K562 (cell line): Measurements from ENCODE around the gene LPIN1. TPM values are rescaled to one million over a fixed set of nuclear protein-coding genes. Genes with fewer than 3 reads are reported as not detected.

Experiments used
- ATAC-seq: fragments of 200-7000 bp; cut with Tn5 transposase; 3 replicates; pipeline ENCODE4 v1.9.1; 2020; ENCODE audit warnings: moderate library complexity
- BruUV-seq: library from RNA; stranded (reverse); fragments of 400-500 nt; replicated peaks from 2 replicates; lab custom pipeline; 2021; lab: Mats Ljungman, UMichigan
- CTCF ChIA-PET: fragments of 300-600 bp; formaldehyde crosslinking; extraction: SDS; loops from one replicate; lab custom pipeline; 2021; ENCODE audit warnings: low intra/inter-chr PET ratio; lab: Yijun Ruan, JAX
- POLR2A ChIA-PET: fragments of 300-600, 350-650 bp; sonication (Branson Sonifier 250); formaldehyde crosslinking; extraction: SDS; loops from one replicate; lab custom pipeline; 2021; ENCODE audit warnings: antibody characterized with exemption, inconsistent platforms; lab: Yijun Ruan, JAX
- DNase-seq, 4 experiments: peaks; one replicate each; pipeline versions ENCODE4 v3.0.0 to v3.0.0-alpha.2; 2011 to 2018; ENCODE audit warnings: low spot score in 3 of 4, mixed read lengths in 3 of 4; ENCODE audit errors: extremely low read depth in 1 of 4
- FAIRE-seq: peaks from 2 replicates; lab custom pipeline; 2011; peaks lifted over from hg19 to GRCh38; lab: Jason Lieb, UNC
- H2AFZ ChIP-seq: 2 replicates; pipeline ENCODE4 v1.6.0; 2011; ENCODE audit warnings: low read depth, low read length, control low read depth, inconsistent platforms
- H3K27ac ChIP-seq: fragments of 200-600 bp; 3 replicates; pipeline ENCODE4 v1.8.0; 2011; ENCODE audit warnings: low read depth, mild to moderate bottlenecking, control low read depth, inconsistent platforms, low read length, moderate library complexity, mixed read lengths; ENCODE audit errors: extremely low read depth
- H3K27me3 ChIP-seq, 2 experiments: fragments of 300-600 bp in 1 of 2; 2 replicates in 1 of 2; 3 replicates in 1 of 2; pipeline versions ENCODE4 v1.6.0 to v1.8.0; 2011; ENCODE audit warnings: inconsistent platforms in 2 of 2, low read length in 2 of 2, mild to moderate bottlenecking in 1 of 2, mixed read lengths in 1 of 2, moderate library complexity in 1 of 2; ENCODE audit not compliant: control insufficient read depth in 2 of 2, insufficient read depth in 2 of 2
- H3K36me3 ChIP-seq: fragments of 300-600 bp; 3 replicates; pipeline ENCODE4 v1.8.0; 2011; ENCODE audit warnings: mild to moderate bottlenecking, low read length, inconsistent platforms; ENCODE audit not compliant: control insufficient read depth, insufficient read depth
- H3K4me1 ChIP-seq, 2 experiments: fragments of 200-600 bp in 1 of 2; replicated peaks in 1 of 2; 2 replicates in 1 of 2; 3 replicates in 1 of 2; pipeline versions ENCODE4 v1.5.1 to v1.8.0; 2011; ENCODE audit warnings: inconsistent platforms in 2 of 2, low read length in 2 of 2, mild to moderate bottlenecking in 1 of 2, mixed read lengths in 1 of 2, moderate library complexity in 1 of 2; ENCODE audit not compliant: control insufficient read depth in 2 of 2, insufficient read depth in 2 of 2
- H3K4me2 ChIP-seq: 2 replicates; pipeline ENCODE4 v1.6.1; 2011; ENCODE audit warnings: low read length, control low read depth, inconsistent platforms, mixed read lengths; ENCODE audit not compliant: insufficient read depth
- H3K4me3 ChIP-seq: fragments of 200-600 bp; sonication (generic), shearing (Covaris generic); 2 replicates; pipeline ENCODE4 v1.5.1; 2016; ENCODE audit warnings: control low read depth, inconsistent platforms
- H3K79me2 ChIP-seq: fragments of 200-600 bp; 3 replicates; pipeline ENCODE4 v1.8.0; 2011; ENCODE audit warnings: low read length, inconsistent platforms; ENCODE audit not compliant: control insufficient read depth, insufficient read depth
- H3K9ac ChIP-seq, 2 experiments: 2 replicates each; pipeline versions ENCODE4 v1.6.0 to v1.6.1; 2011; ENCODE audit warnings: low read depth in 2 of 2, low read length in 2 of 2, control low read depth in 1 of 2, inconsistent platforms in 1 of 2, mild to moderate bottlenecking in 1 of 2, mixed read lengths in 1 of 2; ENCODE audit not compliant: insufficient read depth in 1 of 2
- H3K9me1 ChIP-seq: one replicate; pipeline ENCODE4 v1.6.0; 2011; ENCODE audit warnings: inconsistent platforms, mild to moderate bottlenecking, low read length, moderate library complexity; ENCODE audit not compliant: control insufficient read depth, insufficient read depth
- H3K9me3 ChIP-seq: replicated peaks from 2 replicates; pipeline ENCODE4 v1.5.1; 2011; ENCODE audit warnings: low read depth, low read length, inconsistent platforms; ENCODE audit not compliant: control insufficient read depth, insufficient read depth
- H4K20me1 ChIP-seq: replicated peaks from 2 replicates; pipeline ENCODE4 v1.6.1; 2011; ENCODE audit warnings: low read length, inconsistent platforms, mixed read lengths; ENCODE audit not compliant: control insufficient read depth, insufficient read depth
- ARID1B ChIP-seq: fragments of 450-650 bp; IDR thresholded peaks from 2 replicates; pipeline ENCODE4 v1.6.1; 2016; ENCODE audit warnings: antibody characterized with exemption, mild to moderate bottlenecking, inconsistent platforms
- BACH1 ChIP-seq: fragments of 200-800 bp; sonication (Bioruptor generic); IDR thresholded peaks from 2 replicates; pipeline ENCODE4 v1.6.1; 2016; ENCODE audit warnings: missing genetic modification characterization, missing compliant biosample characterization
- E2F6 ChIP-seq, 2 experiments: IDR thresholded peaks; 2 replicates each; pipeline ENCODE4 v1.6.1; 2011; ENCODE audit warnings: borderline replicate concordance in 1 of 2, control low read depth in 1 of 2, low read depth in 1 of 2, low read length in 1 of 2, mild to moderate bottlenecking in 1 of 2, mixed read lengths in 1 of 2, moderate library complexity in 1 of 2; ENCODE audit not compliant: insufficient read depth in 1 of 2, insufficient read length in 1 of 2, poor library complexity in 1 of 2, severe bottlenecking in 1 of 2; ENCODE audit errors: extremely low read depth in 1 of 2
- ELF1 ChIP-seq: fragments of 200-800 bp; sonication (Bioruptor generic); IDR thresholded peaks from 2 replicates; pipeline ENCODE4 v1.6.1; 2016; ENCODE audit warnings: missing genetic modification characterization, missing compliant biosample characterization
- ELF2 ChIP-seq: fragments of 250-450 bp; sonication (Bioruptor Pico); IDR thresholded peaks from 2 replicates; pipeline ENCODE4 v1.5.0; 2021; ENCODE audit warnings: mild to moderate bottlenecking
- ETV1 ChIP-seq: fragments of 450-650 bp; conservative IDR thresholded peaks from 2 replicates; pipeline ENCODE4 v1.6.1; 2016; ENCODE audit warnings: missing genetic modification characterization, control low read depth, low read depth, missing compliant biosample characterization
- FOXM1 ChIP-seq, 2 experiments: fragments of 450-650 bp in 1 of 2; sonication (generic) in 1 of 2; formaldehyde crosslinking in 1 of 2; IDR thresholded peaks; 2 replicates each; pipeline versions ENCODE4 v1.6.1 to v1.9.0; 2017 to 2022; ENCODE audit warnings: low read depth in 2 of 2, mild to moderate bottlenecking in 2 of 2, missing genetic modification reagents in 1 of 2, moderate library complexity in 1 of 2
- GABPA ChIP-seq: fragments of 200-800 bp; sonication (Bioruptor generic); conservative IDR thresholded peaks from 2 replicates; pipeline ENCODE4 v1.6.1; 2016; ENCODE audit warnings: low read depth, missing genetic modification characterization, missing compliant biosample characterization
- HEY1 ChIP-seq: fragments of 250-450 bp; sonication (Bioruptor Pico); IDR thresholded peaks from 2 replicates; pipeline ENCODE4 v1.5.0; 2020; ENCODE audit warnings: mild to moderate bottlenecking, moderate library complexity, borderline replicate concordance
- KLF6 ChIP-seq: fragments of 250-450 bp; sonication (Bioruptor Pico); IDR thresholded peaks from 2 replicates; pipeline ENCODE4 v1.4.0; 2020; ENCODE audit warnings: mild to moderate bottlenecking, moderate library complexity, borderline replicate concordance
- L3MBTL2 ChIP-seq: fragments of 450-650 bp; IDR thresholded peaks from 2 replicates; pipeline ENCODE4 v1.6.1; 2016; ENCODE audit warnings: mild to moderate bottlenecking, moderate library complexity
- MYBL2 ChIP-seq, 2 experiments: fragments of 450-650 bp in 1 of 2; sonication (generic) in 1 of 2; formaldehyde crosslinking in 1 of 2; IDR thresholded peaks; 2 replicates each; pipeline versions ENCODE4 v1.6.1 to v1.8.1; 2017 to 2022; ENCODE audit warnings: borderline replicate concordance in 1 of 2, inconsistent platforms in 1 of 2, low read depth in 1 of 2, mild to moderate bottlenecking in 1 of 2, missing genetic modification reagents in 1 of 2, moderate library complexity in 1 of 2
- POU5F1 ChIP-seq: fragments of 150-350 bp; IDR thresholded peaks from 2 replicates; pipeline ENCODE4 v1.6.1; 2014; ENCODE audit warnings: borderline replicate concordance, low read length, low read depth, mild to moderate bottlenecking; ENCODE audit not compliant: partially characterized antibody
- RCOR1 ChIP-seq, 2 experiments: IDR thresholded peaks; 2 replicates each; pipeline ENCODE4 v1.6.1; 2012; ENCODE audit warnings: low read depth in 2 of 2, low read length in 2 of 2, borderline replicate concordance in 1 of 2, improper control_type of control experiment in 1 of 2
- SPI1 ChIP-seq: IDR thresholded peaks from 2 replicates; pipeline ENCODE4 v1.6.1; 2011; ENCODE audit warnings: low read depth, low read length, control low read depth, borderline replicate concordance
- YY1 ChIP-seq, 3 experiments: IDR thresholded peaks; 2 replicates each; pipeline ENCODE4 v1.6.1; 2011; ENCODE audit warnings: low read length in 2 of 3, mild to moderate bottlenecking in 2 of 3, moderate library complexity in 2 of 3, borderline replicate concordance in 1 of 3, control low read depth in 1 of 3, low read depth in 1 of 3; ENCODE audit not compliant: insufficient read depth in 3 of 3, insufficient replicate concordance in 2 of 3, control insufficient read depth in 1 of 3, insufficient read length in 1 of 3; ENCODE audit errors: extremely low read depth in 1 of 3
- ZFP36 ChIP-seq: fragments of 150-350 bp; IDR thresholded peaks from 2 replicates; pipeline ENCODE4 v1.6.1; 2018; ENCODE audit warnings: low read length, low read depth; ENCODE audit not compliant: partially characterized antibody
- ZNF583 ChIP-seq: fragments of 250-450 bp; sonication (Bioruptor Pico); IDR thresholded peaks from 2 replicates; pipeline ENCODE4 v1.4.0; 2020
- ZNF766 ChIP-seq: fragments of 200-800 bp; sonication (Bioruptor generic); conservative IDR thresholded peaks from 2 replicates; pipeline ENCODE4 v1.6.1; 2016; ENCODE audit warnings: missing genetic modification characterization, missing compliant biosample characterization
- ZSCAN32 ChIP-seq: fragments of 450-650 bp; formaldehyde crosslinking; IDR thresholded peaks from 2 replicates; pipeline ENCODE4 v1.4.0; 2020; ENCODE audit warnings: mild to moderate bottlenecking, moderate library complexity
- WGBS: fragments of 100-300 bp; shearing (Covaris generic); methylation state at CpG from one replicate; pipeline ENCODE4 v1.1.6; 2016; ENCODE audit warnings: low coverage, mixed read lengths; ENCODE audit not compliant: insufficient coverage; ENCODE audit errors: missing lambda C conversion rate; 5-methylcytosine and 5-hydroxymethylcytosine counted together
- in situ Hi-C: fragments of 300-500 bp; cut with MboI; formaldehyde crosslinking; loops from 4 replicates; pipeline ENCODE4 v1.15.0; 2018; ENCODE audit warnings: inconsistent platforms, mixed read lengths
- intact Hi-C: fragments of 100-400 bp; cut with micrococcal nuclease; formaldehyde crosslinking; loops from 2 replicates; pipeline ENCODE4 v1.14.2; 2022
- polyA plus RNA-seq, 8 experiments: library from polyadenylated mRNA; depleted of rRNA in 4 of 8; stranded (reverse) in 5 of 8; unstranded in 3 of 8; fragments of >200 nt; fragmentation: Nextera tagmentation in 2 of 8; fragmentation: Illumina TruSeq in 1 of 8; extraction: Ambion mirVana in 2 of 8; extraction: Trizol in 1 of 8; gene quantifications; 2 replicates each; pipeline versions ENCODE4 v1.2.1 to v1.2.3, GENCODE V29; 2011 to 2014; ENCODE audit warnings: inconsistent platforms in 1 of 8, missing spikeins in 1 of 8
- total RNA-seq, 7 experiments: library from RNA; depleted of rRNA in 6 of 7; stranded (reverse); fragments of >200 nt in 6 of 7; fragmentation: Illumina TruSeq in 2 of 7; extraction: Trizol in 2 of 7; gene quantifications; 2 replicates each; pipeline versions ENCODE4 v1.2.1 to v1.2.3, GENCODE V29; 2011 to 2021; ENCODE audit warnings: low replicate concordance in 1 of 7

Gene LPIN1
- total and polyA plus RNA-seq, 9 of the 15 experiments (the other 6 are each of a cell fraction or from before 2014, with no cell fraction given), result 9.2 to 84.0 (median 27.8) TPM

DNA sequence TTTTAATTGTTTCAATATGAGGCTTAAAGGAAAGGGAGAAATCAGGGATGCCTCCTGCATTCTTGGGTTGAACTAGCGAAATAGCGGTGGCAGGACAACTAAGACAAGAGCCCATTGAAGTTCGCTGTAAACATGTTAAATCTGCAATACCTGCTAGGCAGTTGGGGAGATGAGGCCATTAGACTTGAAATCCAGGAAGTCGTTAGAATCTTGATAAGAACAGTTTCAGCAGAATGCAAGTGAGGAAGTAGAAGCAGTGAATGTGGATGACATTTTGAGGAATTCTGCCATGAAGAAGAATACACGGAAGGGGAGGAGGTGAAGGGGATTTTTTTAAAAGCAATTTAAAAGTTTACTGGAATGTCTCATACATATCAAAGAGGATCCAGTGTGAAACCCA, 109.7 kb downstream of the LPIN1 start:
- Histone ChIP-seq H3K9ac (no peak overlapping the region), H3K9me1 (no peaks in the 10 kb centered on the region), H3K27me3 (peaks cover 0 to 4% of the 10 kb centered on the region in 2 experiments; a peak in 1 of 5 replicates), H4K20me1 (no peaks in the 10 kb centered on the region), H3K9me3 (peaks cover 17% of the 10 kb centered on the region), H3K27ac (no peak overlapping the region), H3K4me3 (no peak overlapping the region), H3K4me2 (no peak overlapping the region), H3K79me2 (no peaks in the 10 kb centered on the region), H3K4me1 (peaks cover 0 to 8% of the 10 kb centered on the region in 2 experiments; a peak in 4 of 5 replicates), H3K36me3 (no peaks in the 10 kb centered on the region), H2AFZ (peak overlapping the region; percentile 86)
- peak; percentile 71 for ATAC-seq
- BruUV-seq, result no TSS peak
- intact Hi-C loops (no loop called here), in situ Hi-C loops (no loop called here)
- peak in 1 of 4 experiments; percentile 21 for DNase-seq
- no peak for FAIRE-seq
- WGBS, result 31% methylated on average over 4 of the region's 5 CpGs
- ChIA-PET CTCF (no interaction called here), POLR2A (no interaction called here)
- no peak for TF ChIP-seq E2F6 (IDR thresholded peaks at IDR 0.05; ENCODE audit: borderline replicate concordance in 1 of 2, extremely low read depth in 1 of 2, insufficient read depth in 1 of 2, insufficient read length in 1 of 2, low read depth in 1 of 2, low read length in 1 of 2, poor library complexity in 1 of 2, severe bottlenecking in 1 of 2)
- no peak for TF ChIP-seq HEY1 (CRISPR knock-in tag)
- peak; percentile 63 for TF ChIP-seq ELF2
- peak; percentile 68; the same call in 1 of the 2 replicates for TF ChIP-seq ZSCAN32
- 0 out of 2 replicates have a peak, but pooled peaks have one; percentile 14 for TF ChIP-seq KLF6 (CRISPR knock-in tag)
- TF ChIP-seq POU5F1, result no peak
- TF ChIP-seq ELF1 (tag), result peak; percentile 75
- peak; percentile 79; the same call in 1 of the 2 replicates for TF ChIP-seq SPI1
- TF ChIP-seq GABPA (tag), result peak; percentile 54
- TF ChIP-seq RCOR1 (IDR thresholded peaks at IDR 0.05; ENCODE audit: borderline replicate concordance in 1 of 2, low read depth in 2 of 2, low read length in 2 of 2), result peak in 1 of 2 experiments; percentile 25; a peak in 1 of 4 replicates
- TF ChIP-seq ZFP36, result peak; percentile 44
- peak; percentile 35; the same call in 1 of the 2 replicates for TF ChIP-seq L3MBTL2
- peak; percentile 17; the same call in 1 of the 2 replicates for TF ChIP-seq ARID1B
- TF ChIP-seq ZNF766 (CRISPR knock-in tag), result peak; percentile 63
- 0 out of 2 replicates have a peak, but pooled peaks have one; percentile 24 for TF ChIP-seq ETV1 (tag)
- TF ChIP-seq ZNF583 (CRISPR knock-in tag), result no peak
- 0 out of 2 replicates have a peak, but pooled peaks have one; percentile 22 for TF ChIP-seq BACH1 (tag)
- TF ChIP-seq YY1 (IDR thresholded peaks at IDR 0.05; ENCODE audit: borderline replicate concordance in 1 of 3, control insufficient read depth in 1 of 3, extremely low read depth in 1 of 3, insufficient read depth in 3 of 3, insufficient read length in 1 of 3, insufficient replicate concordance in 2 of 3, low read depth in 1 of 3, low read length in 2 of 3), result peak in 1 of 3 experiments; percentile 19
- TF ChIP-seq FOXM1 (IDR thresholded peaks at IDR 0.05; ENCODE audit: low read depth), result peak; percentile 52; the same call in 1 of the 2 replicates
- no peak for TF ChIP-seq FOXM1 (CRISPR knock-in tag; IDR thresholded peaks at IDR 0.05; ENCODE audit: low read depth)
- TF ChIP-seq MYBL2 (IDR thresholded peaks at IDR 0.05; ENCODE audit: low read depth), result peak; percentile 52; the same call in 1 of the 2 replicates
- TF ChIP-seq MYBL2 (CRISPR knock-in tag; IDR thresholded peaks at IDR 0.05; ENCODE audit: borderline replicate concordance), result no peak
